Renal pelvis (tissue), 4 donors: Measurements from ENCODE around the gene KNG1. TPM values are rescaled to one million over a fixed set of nuclear protein-coding genes. Genes with fewer than 3 reads are reported as not detected.
"Not testable (repeated sequence)": the region's sequence is repeated elsewhere in the genome, so short reads cannot be mapped to it uniquely, and the experiment has no call there.

Experiments
- DNase-seq: peaks from one replicate; pipeline ENCODE4 v3.0.0-alpha.2; 2013
- polyA plus RNA-seq, 3 donors: library from polyadenylated mRNA; unstranded; fragments of 120-200 nt; gene quantifications; one replicate each; pipeline ENCODE4 v1.2.1, GENCODE V29; 2013; ENCODE audit not compliant: insufficient read length in 3 of 3

KNG1 gene
- polyA plus RNA-seq, 3 donors = 84.2 to 146 (median 119) TPM

GRCh38 chr3:186700267-186700666 lies 16.9 kb upstream of the KNG1 start:
- DNase-seq = no peak

DNA sequence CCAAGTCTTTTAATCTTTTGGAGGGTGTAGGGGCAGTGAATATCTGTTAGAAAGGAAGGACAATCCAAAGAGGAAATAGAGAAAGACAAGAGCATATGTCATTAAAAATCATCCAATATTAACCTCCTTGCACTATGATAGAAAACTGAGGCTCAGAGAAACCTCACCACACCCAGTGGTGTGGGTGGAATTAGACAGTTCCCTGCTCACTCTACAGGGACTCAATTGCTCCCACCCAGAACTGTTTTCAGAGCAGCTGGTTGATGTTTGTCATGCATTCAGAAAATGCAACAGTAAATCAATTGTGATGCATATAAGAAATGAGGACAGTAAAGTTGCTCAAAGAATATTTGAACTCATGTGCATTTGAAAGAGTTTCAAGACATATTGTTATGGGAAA lies 14.7 kb upstream of the KNG1 start:
- not testable (repeated sequence) for DNase-seq

DNA sequence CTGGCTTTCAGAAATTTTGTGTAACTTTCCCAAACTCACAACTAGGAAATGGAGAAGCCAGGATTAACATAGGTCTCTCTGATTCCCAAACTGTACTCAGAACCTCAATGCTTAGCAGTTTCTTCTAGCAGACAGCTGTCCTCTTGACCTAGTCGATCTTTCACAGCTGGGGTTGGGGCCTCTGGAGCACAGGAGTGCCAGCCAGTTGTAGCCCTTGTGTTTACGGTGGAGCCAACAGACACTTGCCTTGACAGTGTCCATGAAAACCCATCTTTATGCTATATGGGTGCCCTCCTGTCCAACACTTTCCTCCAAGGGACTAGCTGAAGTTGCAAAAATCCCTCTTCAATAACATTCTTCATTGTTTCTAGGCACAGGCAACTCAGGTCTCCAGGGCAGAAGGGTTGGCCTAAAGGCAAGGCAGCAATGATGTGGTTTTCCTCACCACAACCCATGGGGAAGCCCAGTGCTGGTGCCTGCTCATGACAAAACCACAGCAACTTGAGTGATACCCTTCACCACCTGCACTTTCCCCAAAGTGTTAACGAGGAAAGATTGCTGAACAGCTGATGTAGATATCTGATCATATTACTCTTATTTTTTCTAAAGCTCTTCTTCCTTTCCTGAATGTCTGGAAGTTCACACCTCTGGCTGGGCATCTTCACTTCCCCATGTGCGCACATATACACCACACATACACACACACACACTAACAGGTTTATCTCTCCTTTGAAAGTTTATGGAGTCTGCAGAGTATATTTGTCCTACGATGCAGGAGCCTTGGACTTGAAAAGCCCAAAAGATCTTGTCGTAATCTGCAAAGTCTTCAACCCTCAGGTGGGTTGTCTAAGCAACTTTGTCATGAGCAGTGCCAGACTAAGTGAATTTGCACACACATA lies 11.0 kb upstream of the KNG1 start:
- no peak for DNase-seq

- DNase-seq = no peak
These were observed 8.0 kb upstream of the KNG1 start for GRCh38 chr3:186708983-186709679.

GRCh38 chr3:186710694-186711093 lies 6.5 kb upstream of the KNG1 start:
- not testable (repeated sequence) for DNase-seq

- no peak for DNase-seq
These were observed 3.7 kb upstream of the KNG1 start for GRCh38 chr3:186713499-186713898.

DNA sequence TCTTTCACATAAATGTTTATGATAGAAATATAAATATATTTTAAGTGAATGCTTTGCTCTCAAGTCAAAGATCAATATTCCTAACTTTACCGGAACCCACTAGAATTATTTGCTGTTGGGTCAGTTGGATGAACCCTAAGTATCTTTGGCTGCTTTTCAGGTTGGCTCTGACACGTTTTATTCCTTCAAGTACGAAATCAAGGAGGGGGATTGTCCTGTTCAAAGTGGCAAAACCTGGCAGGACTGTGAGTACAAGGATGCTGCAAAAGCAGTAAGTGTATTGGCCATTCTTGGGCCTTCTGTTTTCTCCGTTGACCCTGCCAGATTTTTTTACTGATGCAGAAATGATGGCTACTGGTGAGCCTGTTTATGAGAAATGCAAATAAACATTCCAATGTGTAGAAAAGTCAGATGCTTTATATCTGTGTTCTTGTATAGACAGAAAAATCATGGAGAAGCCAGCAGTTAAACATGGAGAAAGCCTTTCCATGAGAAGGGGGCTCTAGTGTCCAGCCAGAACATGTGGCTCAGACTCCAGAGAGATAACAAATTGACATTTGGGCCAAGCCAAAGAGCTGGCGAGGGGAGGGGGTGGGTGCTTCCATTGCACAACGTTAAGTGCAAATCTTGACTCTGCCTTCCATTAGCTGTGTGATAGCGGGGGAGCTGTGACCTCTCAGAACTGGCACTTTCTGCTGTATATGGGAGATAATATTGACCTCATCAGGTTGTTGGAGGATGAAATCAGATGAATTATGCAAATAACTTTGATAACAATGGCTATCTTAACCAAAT lies 3.0 kb downstream of the KNG1 start:
- no peak for DNase-seq

- DNase-seq = no peak
These were observed 5.3 kb downstream of the KNG1 start for GRCh38 chr3:186722457-186722856.

- DNase-seq = no peak
These were observed 7.8 kb downstream of the KNG1 start for GRCh38 chr3:186724911-186725310.

GRCh38 chr3:186732169-186732766 lies 15.1 kb downstream of the KNG1 start:
- no peak for DNase-seq

DNA sequence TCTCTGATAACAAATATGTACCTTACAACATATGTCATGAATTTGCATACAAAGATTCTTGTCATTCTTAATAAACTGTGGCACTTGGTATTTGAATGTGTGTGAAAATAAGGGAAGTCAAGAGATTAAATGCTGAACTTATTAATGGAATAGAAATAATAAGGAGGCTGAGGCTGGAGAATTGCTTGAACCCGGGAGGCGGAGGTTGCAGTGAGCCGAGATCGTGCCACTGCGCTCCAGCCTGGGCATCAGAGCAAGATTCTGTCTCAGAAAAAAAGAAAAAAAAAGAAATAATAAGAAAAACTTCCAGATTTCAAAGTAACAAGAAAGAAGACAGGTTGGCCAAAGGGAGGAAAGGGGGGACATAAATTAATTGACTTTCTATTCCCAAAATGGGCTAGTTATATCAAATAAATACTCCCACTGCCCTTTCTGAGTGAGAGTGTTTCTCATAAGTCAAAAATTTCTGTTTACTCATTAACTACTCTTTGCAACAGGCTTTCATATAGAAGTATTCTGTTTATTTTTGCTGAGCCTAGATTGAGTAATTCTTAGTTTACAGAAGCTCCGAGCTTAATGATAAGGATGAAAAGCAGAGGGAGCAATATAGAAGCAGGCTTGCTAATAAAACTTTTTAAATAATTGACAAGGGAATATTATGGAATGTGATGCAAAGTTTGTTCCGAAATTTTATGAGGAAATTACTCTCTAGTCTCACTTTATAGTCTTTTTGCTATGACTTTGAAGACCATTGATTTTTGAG lies 25.6 kb downstream of the KNG1 start:
- no peak for DNase-seq

DNA sequence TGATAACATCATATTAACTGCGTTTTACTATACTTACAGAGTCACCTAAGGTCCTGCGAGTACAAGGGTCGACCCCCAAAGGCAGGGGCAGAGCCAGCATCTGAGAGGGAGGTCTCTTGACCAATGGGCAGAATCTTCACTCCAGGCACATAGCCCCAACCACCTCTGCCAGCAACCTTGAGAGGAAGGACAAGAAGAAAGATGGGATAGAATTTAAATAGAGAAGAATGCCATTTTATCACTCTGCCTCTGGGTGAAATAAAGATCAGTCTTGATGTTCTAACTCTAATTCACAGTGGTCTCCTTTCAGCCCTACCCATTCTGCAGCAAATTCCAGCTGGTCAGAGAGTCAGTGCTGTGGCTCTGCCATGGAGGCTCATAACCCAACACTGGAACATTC lies 26.5 kb downstream of the KNG1 start:
- no peak for DNase-seq

DNA sequence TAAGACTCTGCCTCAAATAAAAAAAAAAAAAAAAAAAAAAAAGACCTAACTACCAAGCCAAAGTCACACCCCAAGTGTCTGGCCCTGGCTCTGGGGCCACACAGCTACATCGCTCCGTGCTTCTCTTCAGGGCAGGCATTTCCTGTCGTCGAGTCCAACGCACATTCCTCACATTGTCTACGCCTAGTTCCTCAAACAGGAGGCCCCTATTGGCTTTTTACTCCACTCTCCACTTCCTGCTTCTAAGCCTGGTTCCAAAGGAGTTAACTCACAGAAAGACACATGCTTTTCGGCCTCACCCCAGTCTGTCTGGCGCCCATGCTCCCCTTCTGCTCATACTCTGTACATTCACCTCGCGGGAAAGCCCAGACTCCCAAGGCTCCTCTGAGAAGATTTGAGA lies 28.8 kb downstream of the KNG1 start:
- DNase-seq = no peak

DNA sequence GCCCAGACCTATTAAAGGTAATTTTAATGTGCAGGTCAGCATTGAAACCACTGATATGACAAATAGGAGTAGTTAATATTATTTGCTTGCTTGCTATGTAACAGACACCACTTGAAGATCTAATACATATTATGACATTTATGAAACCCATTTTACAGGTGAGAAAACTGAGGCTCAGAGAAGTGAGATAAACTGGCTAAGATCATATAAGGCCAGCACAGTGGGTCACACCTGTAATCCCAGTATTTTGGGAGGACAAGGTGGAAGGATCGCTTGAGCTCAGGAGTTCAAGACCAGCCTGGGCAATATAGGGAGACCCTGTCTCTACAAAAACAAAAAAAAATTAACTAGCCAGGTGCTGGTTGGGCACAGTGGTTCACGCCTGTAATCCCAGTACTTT lies 33.2 kb downstream of the KNG1 start:
- DNase-seq = no peak

- no peak for DNase-seq
These were observed 34.3 kb downstream of the KNG1 start for GRCh38 chr3:186751480-186751879.

GRCh38 chr3:186754006-186754405 lies 36.8 kb downstream of the KNG1 start:
- no peak for DNase-seq

- no peak for DNase-seq
These were observed 37.7 kb downstream of the KNG1 start for GRCh38 chr3:186754871-186755270.

GRCh38 chr3:186757214-186757613 lies 40.1 kb downstream of the KNG1 start:
- no peak for DNase-seq

DNA sequence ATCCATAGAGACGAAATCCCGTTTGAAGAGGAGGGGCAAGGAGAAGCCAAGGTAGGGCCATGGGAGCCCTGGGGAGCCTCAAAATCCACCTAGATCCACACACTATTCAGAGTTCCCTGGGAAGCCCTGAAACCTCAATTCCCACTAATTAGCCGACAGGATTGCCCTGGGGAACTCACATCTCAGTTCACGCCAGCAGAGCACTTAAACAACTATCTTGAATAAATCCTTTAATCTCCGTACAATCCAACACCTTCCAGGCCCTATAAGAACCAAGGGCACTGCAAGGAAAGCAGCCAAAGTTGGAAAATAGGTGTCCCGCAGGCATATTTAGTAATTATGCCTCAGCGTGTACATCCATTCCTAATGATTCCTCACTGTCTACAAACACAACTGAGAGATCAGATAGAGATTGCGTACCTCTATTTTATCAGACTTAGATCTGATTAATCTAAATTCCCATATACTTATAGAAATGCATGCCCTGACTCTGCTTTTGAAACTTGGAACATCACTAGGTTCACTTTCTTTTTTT lies 40.6 kb downstream of the KNG1 start:
- DNase-seq = no peak

DNA sequence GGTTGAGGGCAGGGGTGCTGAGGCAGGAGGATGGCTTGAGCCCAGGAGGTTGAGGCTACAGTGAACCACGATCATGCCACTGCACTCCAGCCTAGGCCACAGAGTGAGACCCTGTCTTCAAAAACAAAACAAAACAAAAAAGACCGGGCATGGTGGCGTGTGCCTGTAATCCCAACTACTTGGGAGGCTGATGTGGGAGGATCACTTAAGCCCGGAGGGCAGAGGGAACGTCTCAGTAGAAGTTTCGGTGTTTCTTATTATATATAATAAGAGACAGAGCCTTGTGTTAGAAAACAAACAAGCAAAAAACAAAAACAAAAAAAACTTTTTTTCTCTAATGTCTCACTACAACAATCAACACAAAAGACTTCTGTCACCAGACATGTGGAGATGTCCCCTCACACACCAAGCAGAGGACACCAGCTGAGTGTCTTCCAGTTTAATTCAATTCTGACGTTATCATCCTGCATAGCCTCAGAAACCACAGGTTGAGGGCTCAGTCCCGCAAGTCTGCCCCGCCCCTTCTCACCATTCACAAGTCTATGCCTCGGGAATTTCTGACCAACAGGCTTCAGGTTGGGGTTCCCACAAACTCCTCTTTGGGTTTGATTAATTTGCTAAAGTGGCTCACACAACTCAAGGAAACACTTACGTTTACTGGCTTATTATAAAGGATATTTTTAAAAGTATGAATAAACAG lies 42.2 kb downstream of the KNG1 start:
- no peak for DNase-seq
